Stimulated activated CD8-positive, alpha-beta memory T cell treated with anti-CD3 and anti-CD28 coated beads, Interleukin-4, amount 100 ng/mL, for 24 hours (primary cell): ENCODE measurements around the gene RIT2.
"Not testable (repeated sequence)": the region's sequence is repeated elsewhere in the genome, so short reads cannot be mapped to it uniquely, and the experiment has no call there.

ENCODE experiments used
- DNase-seq: peaks from one replicate; pipeline ENCODE4 v3.0.0-alpha.2; 2020; ENCODE audit warnings: low read depth

Gene RIT2

DNA sequence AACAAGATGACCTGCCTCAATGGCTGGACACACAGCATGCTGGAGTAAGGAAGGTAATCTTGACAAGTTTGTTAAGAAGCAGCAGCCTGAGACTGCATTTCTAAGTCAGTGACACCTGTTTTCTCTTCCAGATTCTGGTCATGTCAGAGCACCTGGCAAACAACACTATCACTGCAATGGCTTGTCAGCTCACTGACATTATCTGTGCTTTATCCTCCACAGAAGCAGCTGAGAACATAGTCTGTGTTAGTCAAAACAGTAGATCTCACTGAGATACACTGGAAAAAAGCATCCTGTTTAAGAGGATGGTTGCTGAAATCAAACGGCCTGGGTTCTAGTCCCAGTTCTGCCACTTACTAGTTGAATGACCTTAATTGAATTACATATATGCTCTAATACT lies 355.2 kb downstream of the RIT2 start:
- no peak for DNase-seq

DNA sequence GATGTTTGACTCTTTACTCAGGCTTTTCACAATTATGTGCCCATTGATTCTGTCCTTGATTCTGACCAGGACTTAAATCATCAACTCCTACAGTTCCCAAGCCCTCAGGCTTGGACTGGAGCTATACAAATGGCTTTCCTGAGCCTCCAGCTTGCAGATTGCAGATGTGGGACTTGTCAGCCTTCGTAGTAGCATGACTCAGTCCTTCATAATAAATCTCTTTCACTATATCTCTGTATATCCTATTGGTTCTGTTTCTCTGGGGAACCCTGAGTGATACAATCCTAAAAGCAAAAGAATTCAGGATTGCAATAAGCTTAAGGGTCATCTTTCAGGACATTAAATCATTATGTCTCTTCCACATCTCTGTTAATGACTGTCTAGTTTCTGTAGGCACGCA lies 356.6 kb downstream of the RIT2 start:
- no peak for DNase-seq

DNA sequence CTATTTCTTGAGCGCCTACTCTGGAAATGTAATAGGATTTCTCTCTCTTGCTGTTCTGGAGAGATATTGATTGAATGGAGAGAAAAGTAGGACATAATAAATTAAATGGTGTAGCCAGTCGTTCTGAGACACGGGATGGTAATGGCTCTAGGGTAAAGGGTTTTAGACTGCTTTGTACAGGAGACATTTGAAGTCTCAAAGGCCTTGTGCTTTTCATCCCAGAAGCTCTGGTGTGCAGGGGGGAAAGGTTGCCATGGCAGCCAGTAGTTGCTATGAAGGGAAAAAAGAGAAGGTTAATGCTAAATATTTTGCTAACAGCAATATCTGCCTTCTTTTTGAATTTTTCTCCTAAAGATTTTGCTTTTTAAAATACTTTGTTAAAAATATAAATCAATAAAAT lies 359.3 kb downstream of the RIT2 start:
- no peak for DNase-seq

DNA sequence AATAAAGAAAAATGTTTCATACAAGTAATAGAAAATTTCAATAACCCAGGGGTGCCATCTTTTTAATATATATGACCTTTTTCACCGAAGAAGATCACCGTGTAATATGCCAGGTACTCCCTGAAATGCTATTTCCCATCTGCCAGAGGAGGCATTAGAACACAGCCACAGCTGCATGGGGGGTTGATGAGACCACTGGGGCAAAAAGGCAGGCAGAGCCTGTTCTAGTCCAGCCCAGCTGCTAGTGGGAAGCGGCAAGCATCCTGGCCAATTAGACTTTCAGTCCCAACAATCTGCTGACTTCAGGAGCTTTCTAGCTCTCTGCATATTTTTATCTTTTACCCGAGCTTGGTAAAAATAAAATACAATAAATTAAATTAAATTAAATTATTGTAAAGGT lies 362.6 kb downstream of the RIT2 start:
- DNase-seq, result no peak

DNA sequence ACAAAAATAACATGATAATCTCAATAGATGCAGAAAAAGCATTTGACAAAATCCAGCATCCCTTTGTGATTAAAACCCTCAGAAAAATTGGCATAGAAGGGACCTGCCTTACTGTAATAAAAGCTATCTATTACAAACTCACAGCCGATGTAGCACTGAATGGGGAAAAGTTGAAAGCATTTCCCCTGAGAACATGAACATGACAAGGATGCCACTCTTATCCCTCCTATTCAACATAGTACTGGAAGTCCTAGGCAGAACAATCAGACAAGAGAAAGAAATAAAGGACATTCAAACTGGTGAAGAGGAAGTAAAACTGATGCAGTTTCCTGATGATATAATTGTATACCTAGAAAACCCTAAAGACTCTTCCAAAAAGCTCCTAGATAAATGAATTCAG lies 368.7 kb downstream of the RIT2 start:
- DNase-seq, result no peak

DNA sequence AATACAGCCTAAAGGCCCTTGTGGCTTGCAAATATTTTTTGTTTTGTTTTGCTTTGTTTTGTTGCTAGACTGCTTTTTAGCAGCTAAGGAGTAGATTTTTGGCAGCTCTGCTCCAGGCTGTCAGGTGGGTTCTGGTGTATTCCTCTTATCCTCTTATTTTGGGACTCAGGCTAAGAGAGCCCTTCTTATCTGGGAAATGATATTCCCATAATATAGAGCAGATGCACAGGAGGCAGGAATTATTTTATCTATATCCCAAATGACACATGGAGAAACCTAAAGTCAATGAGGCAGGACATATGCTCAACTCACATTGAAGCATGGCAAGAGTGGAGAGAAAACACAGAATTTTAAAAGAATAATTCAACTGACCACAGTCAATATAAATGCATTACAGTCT lies 369.6 kb downstream of the RIT2 start:
- DNase-seq, result no peak

DNA sequence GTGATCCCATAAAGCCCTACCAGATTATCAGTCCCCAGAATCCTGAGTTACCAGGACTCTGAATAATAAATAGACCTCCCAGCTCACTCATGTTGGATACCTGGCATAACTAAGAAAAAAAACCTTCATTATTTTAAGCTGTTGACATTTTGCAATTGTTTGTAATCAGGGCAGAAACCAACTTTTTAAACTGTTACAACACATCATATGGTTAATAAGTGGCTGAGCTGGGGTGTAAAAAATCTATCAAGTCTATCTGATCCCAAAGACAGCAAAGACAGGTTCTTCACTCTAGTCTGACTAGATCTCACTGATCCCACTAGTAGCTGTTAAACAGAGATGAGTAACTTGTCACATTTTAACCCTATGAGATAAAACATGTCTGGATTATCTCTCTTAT lies 370.3 kb downstream of the RIT2 start:
- DNase-seq, result no peak

DNA sequence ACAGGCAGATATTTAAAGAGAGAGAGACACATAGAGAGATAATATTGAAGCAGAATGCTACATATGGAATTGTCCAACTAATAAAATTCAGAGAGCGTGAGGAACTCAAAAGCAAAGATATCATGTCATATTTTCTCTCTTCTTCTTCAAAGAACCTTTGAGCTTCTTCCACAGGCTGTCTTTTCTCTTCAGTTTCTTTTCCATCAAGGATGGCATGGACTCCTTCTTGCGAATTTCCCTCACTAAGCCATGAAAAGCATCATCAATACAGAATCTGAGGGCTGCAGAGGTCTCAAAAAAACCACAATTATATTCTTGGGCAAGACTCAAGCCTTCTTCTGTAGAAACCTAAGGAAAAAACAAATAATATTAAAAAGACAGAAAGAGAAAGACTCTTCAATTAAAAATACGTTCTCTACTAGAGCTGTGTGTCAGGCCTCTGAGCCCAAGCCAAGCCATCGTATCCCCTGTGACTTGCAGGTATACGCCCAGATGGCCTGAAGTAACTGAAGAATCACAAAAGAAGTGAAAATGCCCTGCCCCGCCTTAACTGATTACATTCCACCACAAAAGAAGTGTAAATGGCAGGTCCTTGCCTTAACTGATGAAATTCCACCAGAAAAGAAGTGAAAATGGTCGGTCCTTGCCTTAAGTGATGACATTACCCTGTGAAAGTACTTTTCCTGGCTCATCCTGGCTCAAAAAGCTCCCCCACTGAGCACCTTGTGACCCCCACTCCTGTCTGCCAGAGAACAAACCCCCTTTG lies 371.9 kb downstream of the RIT2 start:
- no peak for DNase-seq

DNA sequence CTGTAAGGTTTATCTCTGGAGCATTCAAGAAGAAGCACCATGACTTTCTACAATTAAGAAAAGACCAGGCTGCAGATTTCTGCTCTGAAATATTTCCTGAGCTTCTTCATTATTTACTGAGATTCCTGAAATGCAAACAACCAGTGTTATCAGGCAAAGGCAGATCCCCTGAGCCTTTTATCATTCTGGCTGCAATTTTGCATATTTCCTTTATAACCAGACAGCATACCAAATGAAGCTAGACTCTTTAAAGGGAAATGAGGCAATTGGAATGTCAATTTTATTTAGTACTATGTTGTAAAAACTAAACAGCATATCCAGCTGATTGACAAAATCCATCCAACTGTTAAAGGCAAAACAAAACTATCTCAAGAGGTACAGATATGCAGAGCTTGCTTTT lies 372.5 kb downstream of the RIT2 start:
- no peak for DNase-seq

DNA sequence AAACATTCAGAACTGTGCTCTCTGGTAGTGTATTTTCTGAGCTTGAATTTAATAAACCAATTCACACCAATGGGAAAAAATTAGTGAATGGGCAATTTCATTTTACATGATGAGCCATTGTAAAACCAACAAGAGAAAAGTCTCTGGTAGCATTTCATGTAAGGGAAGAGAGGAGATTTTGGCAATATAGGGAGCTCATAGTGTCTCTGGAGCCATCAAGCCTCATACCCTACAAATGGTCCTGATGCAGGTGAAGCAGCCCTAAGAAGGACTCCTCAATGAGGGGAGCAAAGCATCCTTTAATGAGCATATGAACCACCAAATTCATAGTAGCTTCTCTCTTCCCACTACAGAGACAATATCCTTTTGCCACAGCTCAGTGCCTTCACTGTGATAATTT lies 373.0 kb downstream of the RIT2 start:
- no peak for DNase-seq

DNA sequence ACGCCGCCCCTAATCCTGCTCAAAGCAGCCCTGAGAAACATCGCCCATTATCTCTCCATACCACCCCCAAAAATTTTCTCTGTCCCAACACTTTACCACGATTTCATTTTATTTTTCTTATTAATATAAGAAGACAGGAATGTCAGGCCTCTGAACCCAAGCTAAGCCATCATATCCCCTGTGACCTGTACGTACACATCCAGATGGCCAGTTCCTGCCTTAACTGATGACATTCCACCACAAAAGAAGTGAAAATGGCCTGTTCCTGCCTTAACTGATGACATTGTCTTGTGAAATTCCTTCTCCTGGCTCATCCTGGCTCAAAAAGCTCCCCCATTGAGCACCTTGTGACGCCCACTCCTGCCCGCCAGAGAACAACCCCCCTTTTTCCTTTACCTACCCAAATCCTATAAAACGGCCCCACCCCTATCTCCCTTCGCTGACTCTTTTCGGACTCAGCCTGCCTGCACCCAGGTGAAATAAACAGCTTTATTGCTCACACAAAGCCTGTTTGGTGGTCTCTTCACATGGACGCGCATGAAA lies 373.6 kb downstream of the RIT2 start:
- not testable (repeated sequence) for DNase-seq

DNA sequence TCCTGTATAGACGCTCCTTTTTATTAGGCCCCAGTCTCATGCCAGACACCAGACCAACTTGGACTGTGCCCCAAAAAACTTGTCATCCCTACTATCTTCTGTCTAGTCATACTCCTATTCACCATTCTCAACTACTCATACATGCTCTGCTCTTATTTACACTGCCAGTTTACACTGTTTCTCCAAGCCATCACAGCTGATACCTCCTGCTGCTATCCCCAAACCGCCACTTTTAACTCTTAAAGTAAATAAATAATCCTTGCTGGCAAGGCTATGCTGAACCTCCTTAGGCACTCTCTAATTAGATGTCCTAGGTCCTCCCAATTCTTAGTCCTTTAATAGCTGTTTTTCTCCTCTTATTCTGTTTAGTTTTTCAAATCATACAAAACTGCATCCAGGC lies 374.2 kb downstream of the RIT2 start:
- not testable (repeated sequence) for DNase-seq

DNA sequence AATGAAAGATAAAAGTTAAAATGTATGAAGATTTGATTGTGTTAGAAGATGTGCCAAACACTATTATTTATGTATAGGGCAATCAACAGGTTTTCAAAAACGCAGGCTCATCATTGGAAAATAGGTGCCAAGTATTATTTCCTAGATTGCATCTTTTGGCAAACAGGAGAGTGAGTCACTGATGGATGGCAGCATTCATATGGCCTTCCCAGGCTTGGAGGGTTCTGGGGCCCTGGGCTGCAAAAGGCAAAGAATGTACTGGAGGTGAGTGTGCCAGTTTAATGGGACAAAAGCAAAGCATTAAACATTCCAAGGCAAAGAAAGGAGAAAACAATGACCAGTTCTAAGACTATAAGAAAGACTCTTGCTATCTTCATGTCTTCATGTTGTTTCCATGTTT lies 379.4 kb downstream of the RIT2 start:
- no peak for DNase-seq

DNA sequence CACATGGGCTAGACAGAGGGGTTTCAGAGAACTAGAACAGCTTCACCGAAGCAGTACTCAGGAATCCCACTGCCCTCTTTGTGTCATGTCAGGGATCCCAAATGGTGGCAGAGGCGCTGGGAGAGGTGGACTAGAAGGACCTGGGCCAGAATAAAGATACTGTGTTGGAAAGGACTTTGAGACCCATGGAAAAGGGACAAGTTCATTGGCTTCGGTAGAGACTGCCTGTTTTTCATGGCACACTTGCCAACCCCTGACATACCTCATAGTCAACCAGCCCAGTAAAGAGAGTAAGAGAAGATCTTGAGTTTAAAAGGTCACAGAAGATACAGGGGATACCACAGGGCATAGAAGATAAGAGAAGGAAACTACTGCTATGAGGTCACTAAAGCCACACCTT lies 381.0 kb downstream of the RIT2 start:
- no peak for DNase-seq

DNA sequence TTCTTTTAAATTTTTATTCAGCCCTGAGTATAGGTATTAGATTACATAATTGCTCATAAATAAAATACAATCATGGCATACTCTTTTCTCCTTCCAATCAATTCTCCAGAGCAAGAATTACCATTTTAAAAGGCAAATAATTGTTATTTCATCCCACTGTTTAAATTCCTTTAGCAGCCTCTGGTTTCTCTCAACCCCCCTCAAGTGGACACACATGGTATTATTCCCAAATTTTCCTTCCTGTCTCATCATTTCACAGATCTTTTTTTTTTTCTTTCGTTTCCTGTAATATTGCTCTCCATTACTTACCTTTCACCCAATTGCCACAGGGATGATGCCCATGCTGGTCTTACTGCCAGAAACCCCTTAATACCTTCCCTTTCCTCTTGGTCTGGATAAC lies 385.2 kb downstream of the RIT2 start:
- no peak for DNase-seq

DNA sequence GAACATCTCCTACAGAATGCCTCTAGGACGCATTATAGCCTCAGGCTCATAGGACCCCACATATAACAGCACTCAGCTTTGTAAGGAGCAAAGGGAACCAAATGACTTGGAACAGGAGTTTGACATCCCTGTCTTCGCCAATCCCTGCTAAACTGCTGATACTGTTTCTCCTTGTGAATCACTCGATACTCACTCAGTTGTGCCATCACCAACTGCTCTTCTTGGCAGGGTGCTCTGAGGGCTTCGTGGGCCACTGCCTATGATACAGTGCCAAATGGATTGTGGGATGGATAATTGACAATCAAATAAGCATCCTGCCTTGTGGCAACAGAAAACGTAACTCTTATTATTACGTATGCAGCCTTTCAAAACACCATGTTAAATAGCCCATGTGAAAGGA lies 396.3 kb downstream of the RIT2 start:
- no peak for DNase-seq

DNA sequence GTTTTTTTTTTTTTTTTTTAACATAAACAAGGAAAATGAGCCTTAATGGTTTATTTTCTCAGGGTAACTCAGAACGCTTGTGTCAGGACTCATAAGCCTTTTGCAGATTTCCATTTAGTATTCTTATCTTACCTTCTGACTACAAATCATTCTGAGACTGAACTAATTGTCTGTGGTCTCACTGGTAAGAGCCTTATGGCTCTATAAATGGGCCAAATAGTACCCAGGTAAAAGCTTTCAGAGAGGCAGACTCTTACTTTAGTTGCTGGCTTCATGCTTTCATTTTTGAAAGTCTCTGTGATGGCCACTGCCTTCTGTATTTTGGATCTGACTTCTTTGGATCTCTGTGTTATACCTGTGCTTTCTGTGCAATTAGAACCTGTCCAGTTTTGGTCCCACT lies 403.4 kb downstream of the RIT2 start:
- no peak for DNase-seq

DNA sequence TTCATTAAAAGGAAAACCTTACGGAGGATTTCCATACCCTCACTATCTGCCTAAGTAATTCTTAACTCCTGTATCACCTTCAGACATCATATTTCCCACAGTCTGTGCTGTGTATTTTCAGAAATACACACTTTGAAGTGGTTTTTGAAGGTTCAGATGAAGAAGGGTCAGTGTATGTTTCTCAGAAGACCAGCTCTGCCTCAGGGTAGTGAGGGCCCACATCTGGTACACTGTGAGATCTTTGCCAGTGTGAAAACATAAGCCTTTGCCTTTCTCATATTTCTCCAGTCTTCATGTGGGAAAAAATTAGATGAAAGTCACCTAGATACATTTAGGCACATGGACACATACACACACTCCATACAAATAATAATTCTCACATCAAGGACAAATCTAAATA lies 408.4 kb downstream of the RIT2 start:
- no peak for DNase-seq

DNA sequence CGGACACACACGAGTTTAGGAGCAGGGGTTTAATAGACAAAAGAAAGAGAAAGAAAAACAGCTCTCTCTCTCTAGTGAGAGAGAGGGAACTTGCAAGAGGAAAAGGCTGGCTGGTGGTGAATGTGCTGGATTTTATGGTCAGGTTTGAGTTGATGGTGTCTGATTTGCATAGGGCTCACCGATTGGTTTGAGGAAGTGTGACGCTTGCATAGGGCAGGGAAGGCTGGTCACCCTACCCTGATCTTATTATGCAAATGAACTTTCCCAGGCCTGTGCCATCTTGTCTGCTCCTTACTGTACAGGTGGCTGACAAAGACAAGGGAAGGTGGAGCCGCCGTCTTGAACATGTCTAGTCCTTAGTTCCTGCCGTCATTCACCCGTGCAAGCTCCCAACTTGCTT lies 408.9 kb downstream of the RIT2 start:
- no peak for DNase-seq

DNA sequence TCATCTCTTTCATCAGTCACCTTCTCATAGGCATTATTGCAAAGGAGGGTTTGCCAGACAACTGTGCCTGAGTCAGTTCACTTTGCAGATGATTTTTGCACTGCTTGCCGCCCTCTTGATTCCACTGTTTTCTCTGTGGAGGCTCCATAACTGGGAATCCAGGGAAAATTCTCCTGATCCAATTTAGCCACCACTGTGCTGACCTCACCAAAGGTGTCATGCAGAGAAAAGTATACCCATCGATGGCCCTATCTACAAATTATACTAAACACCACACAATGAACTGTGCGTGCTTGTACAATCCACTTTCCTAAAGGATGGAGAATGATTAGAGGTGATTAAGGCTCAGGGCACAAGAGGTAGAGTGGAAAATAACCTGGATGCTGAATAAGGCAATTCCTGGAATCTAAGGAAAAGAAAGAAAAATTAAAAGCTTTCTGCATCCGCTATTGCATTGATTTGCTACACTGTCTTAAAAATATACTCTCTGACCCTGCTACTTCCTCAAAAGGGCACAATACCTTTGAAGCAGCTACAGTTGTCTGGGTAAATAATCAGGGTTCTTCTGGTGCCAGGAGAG lies 409.4 kb downstream of the RIT2 start:
- no peak for DNase-seq
